Neuronal stem cell (in vitro differentiated cells): ENCODE data around the gene MAN1B1.

ENCODE experiments used
- DNase-seq: peaks from one replicate; pipeline ENCODE4 v3.0.0-alpha.2; 2013; ENCODE audit warnings: low spot score
- H2AFZ ChIP-seq: one replicate; pipeline ENCODE4 v1.6.1; 2013; ENCODE audit warnings: mild to moderate bottlenecking, low read length, inconsistent platforms
- H2AK5ac ChIP-seq: 2 replicates; pipeline ENCODE4 v1.6.1; 2013; ENCODE audit warnings: low read depth, mild to moderate bottlenecking, inconsistent platforms, low read length, moderate library complexity, mixed read lengths
- H2BK120ac ChIP-seq: 2 replicates; pipeline ENCODE4 v1.6.1; 2013; ENCODE audit warnings: low read depth, mild to moderate bottlenecking, inconsistent platforms, low read length, moderate library complexity, mixed read lengths
- H2BK12ac ChIP-seq: one replicate; pipeline ENCODE4 v1.6.1; 2013; ENCODE audit warnings: low read length, inconsistent platforms
- H2BK15ac ChIP-seq: 2 replicates; pipeline ENCODE4 v1.6.1; 2013; ENCODE audit warnings: mild to moderate bottlenecking, low read length, inconsistent platforms, mixed read lengths
- H2BK5ac ChIP-seq: one replicate; pipeline ENCODE4 v1.6.1; 2013; ENCODE audit warnings: inconsistent platforms, mild to moderate bottlenecking, low read length, moderate library complexity
- H3K14ac ChIP-seq: one replicate; pipeline ENCODE4 v1.6.1; 2013; ENCODE audit warnings: low read length, inconsistent platforms
- H3K18ac ChIP-seq: 2 replicates; pipeline ENCODE4 v1.6.1; 2013; ENCODE audit warnings: low read length, inconsistent platforms
- H3K23ac ChIP-seq: 2 replicates; pipeline ENCODE4 v1.6.1; 2013; ENCODE audit warnings: low read depth, mild to moderate bottlenecking, mixed read lengths, low read length, inconsistent platforms; ENCODE audit not compliant: poor library complexity
- H3K27ac ChIP-seq: replicated peaks from 3 replicates; pipeline ENCODE4 v1.5.1; 2013; ENCODE audit warnings: low read length, inconsistent platforms
- H3K27me3 ChIP-seq, 3 experiments: 2 replicates each; pipeline ENCODE4 v1.6.1; 2013; ENCODE audit warnings: low read length in 3 of 3, mild to moderate bottlenecking in 2 of 3, inconsistent platforms in 1 of 3, low read depth in 1 of 3, mixed read lengths in 1 of 3, moderate library complexity in 1 of 3; ENCODE audit not compliant: control insufficient read depth in 3 of 3, insufficient read depth in 3 of 3
- H3K36me3 ChIP-seq, 2 donors: replicated peaks in 1 of 2; 2 replicates each; pipeline ENCODE4 v1.6.1; 2013; ENCODE audit warnings: low read length in 2 of 2; ENCODE audit not compliant: control insufficient read depth in 2 of 2, insufficient read depth in 2 of 2
- H3K4ac ChIP-seq: 2 replicates; pipeline ENCODE4 v1.6.1; 2013; ENCODE audit warnings: inconsistent platforms, mild to moderate bottlenecking, low read length, moderate library complexity
- H3K4me1 ChIP-seq, 2 donors: 1 replicate in 1 of 2; 2 replicates in 1 of 2; pipeline ENCODE4 v1.6.1; 2013; ENCODE audit warnings: low read length in 2 of 2, low read depth in 1 of 2; ENCODE audit not compliant: control insufficient read depth in 2 of 2, insufficient read depth in 1 of 2
- H3K4me2 ChIP-seq: one replicate; pipeline ENCODE4 v1.6.1; 2013; ENCODE audit warnings: mild to moderate bottlenecking, low read length, inconsistent platforms; ENCODE audit not compliant: insufficient read depth, poor library complexity, severe bottlenecking
- H3K4me3 ChIP-seq, 2 donors: 2 replicates each; pipeline ENCODE4 v1.5.1; 2013; ENCODE audit warnings: low read length in 2 of 2, mild to moderate bottlenecking in 2 of 2, inconsistent platforms in 1 of 2, moderate library complexity in 1 of 2
- H3K79me1 ChIP-seq: one replicate; pipeline ENCODE4 v1.6.1; 2013; ENCODE audit warnings: low read depth, mild to moderate bottlenecking, inconsistent platforms, low read length, moderate library complexity
- H3K9ac ChIP-seq: one replicate; pipeline ENCODE4 v1.6.1; 2013; ENCODE audit warnings: mild to moderate bottlenecking, low read depth, low read length, inconsistent platforms; ENCODE audit not compliant: poor library complexity
- H3K9me3 ChIP-seq, 2 donors: replicated peaks in 1 of 2; 2 replicates each; pipeline versions ENCODE3 to v1.6.1; 2013; ENCODE audit warnings: low read length in 2 of 2, mild to moderate bottlenecking in 2 of 2, inconsistent platforms in 1 of 2, low read depth in 1 of 2, mixed read lengths in 1 of 2, moderate library complexity in 1 of 2; ENCODE audit not compliant: control insufficient read depth in 2 of 2, insufficient read depth in 1 of 2
- H4K8ac ChIP-seq: one replicate; pipeline ENCODE4 v1.6.1; 2013; ENCODE audit warnings: low read depth, mild to moderate bottlenecking, inconsistent platforms, low read length, moderate library complexity
- H4K91ac ChIP-seq: one replicate; pipeline ENCODE4 v1.6.1; 2013; ENCODE audit warnings: low read length, low read depth, mild to moderate bottlenecking, inconsistent platforms; ENCODE audit not compliant: poor library complexity
- WGBS, 2 donors: extraction: QIAGEN DNeasy Blood & Tissue Kit; methylation state at CpG; one replicate each; pipeline ENCODE4 v1.1.7; 2013; ENCODE audit warnings: missing lambda C conversion rate in 2 of 2, mixed read lengths in 1 of 2; ENCODE audit not compliant: insufficient read length in 2 of 2, insufficient replicate concordance in 1 of 2; ENCODE audit errors: extremely low coverage in 2 of 2; 5-methylcytosine and 5-hydroxymethylcytosine counted together

Gene MAN1B1

GRCh38 chr9:137083394-137084004 is 3.3 kb upstream of the MAN1B1 start:
- Histone ChIP-seq H2AFZ (peak overlapping the region; percentile 27), H4K91ac (no peak overlapping the region), H4K8ac (no peak overlapping the region), H3K9ac (no peak overlapping the region), H3K18ac (no peak overlapping the region), H3K4ac (no peak overlapping the region), H3K14ac (no peak overlapping the region), H2AK5ac (peak overlapping the region; percentile 54), H3K36me3 (peaks cover 0 to 5% of the 10 kb centered on the region in 2 donors), H3K4me3 (peak overlapping the region in 1 of 2 donors; percentile 18), H3K27me3 (peaks cover 15 to 64% (median 46%) of the 10 kb centered on the region in 3 experiments), H3K79me1 (peaks cover 3% of the 10 kb centered on the region), H2BK15ac (no peak overlapping the region), H2BK12ac (no peak overlapping the region), H3K27ac (no peak overlapping the region), H3K4me2 (no peak overlapping the region), H3K23ac (no peak overlapping the region), H2BK5ac (no peak overlapping the region), H3K4me1 (peaks cover 14 to 23% of the 10 kb centered on the region in 2 donors), H3K9me3 (peaks cover 0 to 7% of the 10 kb centered on the region in 2 donors), H2BK120ac (no peak overlapping the region)
- no CpG with 5 or more reads among the region's 12 CpGs for WGBS, 2 donors
- no peak for DNase-seq

- H4K8ac ChIP-seq = no peak overlapping the region
- no peak overlapping the region for H2BK12ac ChIP-seq
- no peak overlapping the region for H3K4ac ChIP-seq
- H3K4me1 ChIP-seq = peaks cover 10 to 20% of the 10 kb centered on the region in 2 donors
- no CpG with 5 or more reads among the region's 9 CpGs for WGBS, 2 donors
- no peak overlapping the region for H3K18ac ChIP-seq
- no peak overlapping the region for H3K4me3 ChIP-seq
- H3K79me1 ChIP-seq = peaks cover 3% of the 10 kb centered on the region
- no peak overlapping the region for H2BK120ac ChIP-seq
- no peak overlapping the region for H2AFZ ChIP-seq
- peaks cover 6 to 54% (median 36%) of the 10 kb centered on the region in 3 experiments for H3K27me3 ChIP-seq
- H3K27ac ChIP-seq = no peak overlapping the region
- H3K36me3 ChIP-seq = peaks cover 5 to 11% of the 10 kb centered on the region in 2 donors
- H3K9me3 ChIP-seq = peaks cover 0 to 3% of the 10 kb centered on the region in 2 donors
- no peak overlapping the region for H4K91ac ChIP-seq
- H3K9ac ChIP-seq = peak overlapping the region; percentile 68
- H2AK5ac ChIP-seq = no peak overlapping the region
- H3K14ac ChIP-seq = no peak overlapping the region
- H2BK5ac ChIP-seq = no peak overlapping the region
- H3K4me2 ChIP-seq = no peak overlapping the region
- no peak for DNase-seq
- no peak overlapping the region for H2BK15ac ChIP-seq
- H3K23ac ChIP-seq = peak overlapping the region; percentile 40
These were observed 2.3 kb upstream of the MAN1B1 start for GRCh38 chr9:137084526-137084925.

- Histone ChIP-seq H3K14ac (peak overlapping the region; percentile 38), H3K4me1 (peaks cover 10 to 20% of the 10 kb centered on the region in 2 donors), H3K27me3 (peaks cover 2 to 39% (median 22%) of the 10 kb centered on the region in 3 experiments), H4K91ac (no peak overlapping the region), H4K8ac (peak overlapping the region; percentile 65), H3K18ac (peak overlapping the region; percentile 76), H3K23ac (peak overlapping the region; percentile 99), H3K27ac (no peak overlapping the region), H2BK120ac (no peak overlapping the region), H3K9ac (peak overlapping the region; percentile 91), H2BK12ac (peak overlapping the region; percentile 81), H3K9me3 (no peaks in the 10 kb centered on the region), H3K4me3 (peak overlapping the region; percentile 84), H3K79me1 (peaks cover 3% of the 10 kb centered on the region), H2AK5ac (peak overlapping the region; percentile 75), H3K4me2 (peak overlapping the region; percentile 98), H2BK15ac (peak overlapping the region; percentile 49), H2AFZ (peak overlapping the region; percentile 97), H3K36me3 (peaks cover 6 to 20% of the 10 kb centered on the region in 2 donors), H3K4ac (no peak overlapping the region), H2BK5ac (no peak overlapping the region)
- DNase-seq = no peak
- WGBS, 2 donors = no CpG with 5 or more reads among the region's 58 CpGs
These were observed 760 bp upstream of the MAN1B1 start for GRCh38 chr9:137085920-137086530.

GRCh38 chr9:137087409-137087925 is 682 bp downstream of the MAN1B1 start:
- no peak overlapping the region for H2BK120ac ChIP-seq
- H2BK15ac ChIP-seq = peak overlapping the region; percentile 52
- H3K23ac ChIP-seq = peak overlapping the region; percentile 45
- H3K4me2 ChIP-seq = peak overlapping the region; percentile 94
- peak overlapping the region; percentile 67 for H2BK5ac ChIP-seq
- peak overlapping the region; percentile 84 to 86 for H3K4me3 ChIP-seq
- H2AFZ ChIP-seq = peak overlapping the region; percentile 97
- no peak overlapping the region for H4K91ac ChIP-seq
- H3K9me3 ChIP-seq = no peaks in the 10 kb centered on the region
- no peak overlapping the region for H2AK5ac ChIP-seq
- no peak for DNase-seq
- H3K4me1 ChIP-seq = peaks cover 10 to 20% of the 10 kb centered on the region in 2 donors
- H3K27me3 ChIP-seq = peaks cover 2 to 26% (median 15%) of the 10 kb centered on the region in 3 experiments
- peak overlapping the region; percentile 91 for H3K18ac ChIP-seq
- peak overlapping the region; percentile 94 for H3K9ac ChIP-seq
- H4K8ac ChIP-seq = no peak overlapping the region
- no peak overlapping the region for H3K27ac ChIP-seq
- H3K36me3 ChIP-seq = peaks cover 8 to 30% of the 10 kb centered on the region in 2 donors
- H3K79me1 ChIP-seq = peaks cover 3% of the 10 kb centered on the region
- H3K4ac ChIP-seq = no peak overlapping the region
- WGBS, 2 donors = no CpG with 5 or more reads among the region's 22 CpGs
- no peak overlapping the region for H2BK12ac ChIP-seq
- peak overlapping the region; percentile 87 for H3K14ac ChIP-seq
